HG03565 (cell line): Measurements from ENCODE around the gene AHR.
"Not testable (repeated sequence)": the region's sequence is repeated elsewhere in the genome, so short reads cannot be mapped to it uniquely, and the experiment has no call there.

ENCODE experiments used
- ATAC-seq: cut with Tn5 transposase; IDR thresholded peaks from one replicate; pipeline ENCODE4 v1.9.1; 2021; ENCODE audit warnings: mild to moderate bottlenecking, moderate library complexity; ENCODE audit not compliant: unreplicated experiment

Gene AHR

DNA sequence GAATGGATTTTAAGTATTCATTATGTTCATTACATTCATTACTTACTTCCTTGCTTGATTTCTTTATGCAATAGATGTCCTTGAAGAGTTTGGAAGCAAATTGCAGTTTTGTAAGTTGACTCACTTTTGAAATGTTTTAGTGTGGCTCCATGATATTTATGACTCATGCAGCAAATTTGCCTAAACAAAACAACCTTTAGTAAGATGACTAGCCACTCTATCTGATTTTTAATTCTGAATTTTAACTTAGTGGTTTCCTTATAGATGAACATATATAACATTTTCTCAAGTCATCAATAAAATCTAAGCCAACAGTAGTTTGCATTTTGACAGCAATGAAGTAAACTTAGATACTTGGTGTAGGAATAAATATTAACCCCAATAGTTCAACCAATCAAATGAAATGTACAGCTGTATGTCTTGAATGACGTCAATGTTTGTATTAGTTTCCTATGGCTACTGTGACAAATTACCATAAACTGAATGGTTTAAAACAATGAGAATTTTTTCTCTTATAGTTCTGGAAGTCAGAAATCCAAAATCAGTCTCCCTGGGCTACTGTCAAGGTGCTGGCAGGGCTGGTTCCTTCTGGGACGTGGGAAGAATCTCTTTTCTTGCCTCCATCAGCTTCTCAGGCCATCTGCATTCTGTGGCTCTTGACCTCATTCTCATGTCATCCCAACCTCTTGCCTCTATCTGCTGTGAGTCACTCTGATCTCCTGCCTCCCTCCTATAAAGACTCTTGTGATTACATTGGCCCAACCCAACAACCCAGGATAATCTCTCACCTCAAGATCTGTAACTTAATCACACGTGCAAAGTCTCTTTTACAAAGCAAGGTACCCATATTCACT lies 73.4 kb downstream of the AHR start:
- ATAC-seq: no peak

GRCh38 chr7:17374157-17374556 lies 75.7 kb downstream of the AHR start:
- ATAC-seq: no peak

DNA sequence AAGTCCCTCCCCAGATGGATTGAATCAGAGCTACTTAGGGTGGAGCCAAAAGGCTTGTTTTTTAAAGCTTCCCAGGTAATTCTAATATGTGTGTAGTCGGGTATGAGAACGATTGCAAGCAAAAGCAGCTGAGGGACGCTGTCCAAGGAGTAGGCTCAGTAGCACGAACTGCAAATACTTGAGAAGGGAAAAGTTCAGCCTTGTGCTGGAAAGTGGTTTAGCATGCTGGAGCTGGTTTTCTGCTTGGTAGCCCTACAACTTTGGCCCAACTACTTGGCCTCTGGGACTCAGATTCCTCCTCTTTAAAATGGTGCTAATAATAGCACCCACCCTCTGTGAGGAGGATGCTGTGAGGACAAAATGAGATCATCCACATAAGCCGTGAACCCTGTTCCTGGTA lies 76.2 kb downstream of the AHR start:
- no peak for ATAC-seq

DNA sequence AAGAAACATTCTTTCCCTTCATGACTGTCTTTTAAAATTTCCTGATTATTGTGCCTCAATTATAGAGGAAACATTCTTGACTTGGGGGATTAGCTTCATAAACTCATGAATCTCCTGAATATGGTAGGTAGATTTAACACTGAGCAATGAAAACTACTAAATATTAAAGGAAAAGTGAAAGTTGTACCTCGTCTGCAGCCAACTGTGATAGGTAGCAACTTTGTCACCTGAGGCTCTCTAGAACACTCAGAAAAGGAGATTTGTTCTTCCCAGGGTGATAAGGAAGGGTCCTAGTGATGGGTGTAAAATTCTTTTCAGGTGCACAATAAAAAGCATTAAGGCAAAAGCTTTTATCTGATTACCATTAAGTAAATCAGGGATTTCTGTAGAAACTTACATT lies 78.1 kb downstream of the AHR start:
- ATAC-seq: no peak

DNA sequence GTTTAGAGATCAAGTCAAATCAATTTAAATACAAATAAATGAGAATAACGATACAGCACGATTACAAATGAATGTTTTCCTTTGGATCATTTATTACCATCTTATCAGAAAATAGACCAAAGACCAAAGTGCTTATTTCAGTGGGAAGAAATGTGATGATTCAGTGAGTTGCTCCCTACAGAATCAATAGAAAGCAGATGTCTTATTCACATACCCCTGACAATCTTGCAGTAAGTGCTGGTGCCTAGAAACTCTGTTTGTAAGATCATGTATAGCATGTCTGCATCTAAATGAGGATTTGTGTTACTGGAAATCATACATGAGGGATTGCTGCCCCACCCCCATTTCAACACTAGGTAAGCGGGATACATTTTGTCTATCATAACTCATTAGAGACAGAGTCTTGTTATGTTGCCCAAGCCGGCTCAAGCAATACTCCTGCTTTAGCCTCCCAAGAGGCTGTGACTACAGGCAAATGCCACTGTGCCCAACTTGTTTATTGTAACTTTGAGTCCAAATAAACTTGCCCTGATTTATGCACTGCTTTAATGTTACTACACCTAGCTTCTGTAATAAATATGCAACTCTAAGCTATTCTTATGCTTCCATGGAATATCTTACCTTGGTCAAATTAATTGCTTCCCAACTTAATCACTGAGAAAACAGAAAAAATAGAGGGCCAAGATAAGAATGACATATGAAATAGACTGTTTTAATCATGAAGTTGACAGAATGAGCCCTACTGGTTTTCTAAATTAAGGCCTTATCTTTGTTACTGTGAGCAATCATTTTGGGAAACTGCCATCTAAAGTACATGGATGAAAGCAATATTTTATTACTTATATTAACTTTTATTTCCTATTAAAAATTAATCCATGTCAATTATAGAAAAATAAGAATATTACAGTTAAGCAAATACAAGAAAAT lies 82.5 kb downstream of the AHR start:
- ATAC-seq: no peak

DNA sequence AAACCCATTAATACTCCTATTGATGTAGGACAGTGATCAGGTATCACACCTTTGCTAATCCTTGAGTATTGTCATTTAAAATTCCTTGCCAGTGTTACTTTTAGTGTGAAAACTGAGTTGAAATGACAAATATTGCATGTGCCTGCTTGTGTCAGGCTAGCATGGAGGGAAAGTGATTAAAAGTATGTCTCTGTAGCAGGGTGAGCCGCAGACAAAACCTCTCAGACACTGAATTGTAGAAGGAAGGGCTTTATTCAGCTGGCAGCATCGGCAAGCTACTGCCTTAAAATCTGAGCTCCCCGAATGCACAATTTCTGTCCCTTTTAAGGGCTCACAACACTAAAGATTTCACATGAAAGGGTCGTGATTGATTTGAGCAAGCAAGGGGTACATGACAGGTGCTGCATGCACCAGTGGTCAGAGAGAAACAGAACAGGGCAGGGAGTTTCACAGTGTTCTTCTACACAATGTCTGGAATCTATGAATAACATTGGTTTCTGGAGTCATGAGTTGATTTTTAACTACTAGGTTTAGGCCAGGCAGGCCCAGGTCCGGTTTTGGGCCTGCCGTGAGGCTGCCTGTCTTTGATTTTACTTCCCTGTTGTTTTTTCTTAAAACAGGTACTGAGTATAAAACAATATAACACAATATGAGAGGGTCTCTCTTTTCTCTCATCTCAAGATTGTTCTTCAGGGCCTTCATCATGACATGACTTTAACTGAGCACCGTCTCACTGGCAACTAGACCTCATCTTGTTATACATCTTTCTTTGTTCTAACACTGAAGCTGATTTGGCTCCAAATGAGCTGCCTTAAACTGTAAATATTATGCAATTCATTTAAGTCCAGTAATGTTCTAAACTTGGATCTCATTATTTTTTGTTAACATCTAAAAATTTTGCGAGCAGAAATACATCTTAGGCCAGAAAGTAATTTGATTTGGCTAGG lies 84.2 kb downstream of the AHR start:
- ATAC-seq: not testable (repeated sequence)

DNA sequence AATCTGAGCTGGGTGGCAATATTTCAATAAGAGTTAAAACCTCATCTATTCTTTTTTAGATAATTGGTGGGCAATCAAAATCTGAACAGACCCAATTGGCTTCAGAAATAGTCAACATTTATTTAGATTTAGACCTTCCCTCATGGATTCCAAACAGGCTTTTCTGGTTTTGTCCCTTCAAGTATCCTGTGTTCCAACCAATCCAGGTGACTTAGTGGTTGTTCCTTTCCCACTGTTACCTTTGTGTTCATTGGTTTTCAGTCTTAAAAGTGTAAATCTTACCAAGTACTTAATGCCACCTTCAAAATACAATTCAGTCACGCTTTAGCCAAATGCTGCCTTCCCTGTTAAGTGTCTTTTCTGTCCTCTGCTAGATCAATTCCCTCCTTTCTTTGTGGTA lies 85.9 kb downstream of the AHR start:
- ATAC-seq: no peak

DNA sequence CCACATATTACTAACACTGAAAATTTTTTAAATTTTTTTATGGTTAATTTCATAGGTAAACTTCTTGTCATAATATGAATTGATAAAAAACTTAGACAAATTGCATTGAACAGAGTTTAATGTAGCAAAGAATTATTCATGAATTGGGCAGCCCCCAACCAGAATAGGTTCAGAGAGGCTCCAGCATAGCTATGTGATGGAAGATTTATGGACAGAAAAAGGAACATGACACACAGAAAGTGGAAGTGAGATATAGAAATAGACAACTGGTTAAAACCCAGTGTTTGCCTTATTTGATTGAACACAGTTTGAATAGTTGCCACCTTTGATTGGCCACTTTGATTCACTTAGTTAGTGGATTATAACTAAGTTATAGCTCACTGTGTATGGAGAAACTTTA lies 87.2 kb downstream of the AHR start:
- no peak for ATAC-seq

- no peak for ATAC-seq
Observed at GRCh38 chr7:17390392-17390791, 91.9 kb downstream of the AHR start.

DNA sequence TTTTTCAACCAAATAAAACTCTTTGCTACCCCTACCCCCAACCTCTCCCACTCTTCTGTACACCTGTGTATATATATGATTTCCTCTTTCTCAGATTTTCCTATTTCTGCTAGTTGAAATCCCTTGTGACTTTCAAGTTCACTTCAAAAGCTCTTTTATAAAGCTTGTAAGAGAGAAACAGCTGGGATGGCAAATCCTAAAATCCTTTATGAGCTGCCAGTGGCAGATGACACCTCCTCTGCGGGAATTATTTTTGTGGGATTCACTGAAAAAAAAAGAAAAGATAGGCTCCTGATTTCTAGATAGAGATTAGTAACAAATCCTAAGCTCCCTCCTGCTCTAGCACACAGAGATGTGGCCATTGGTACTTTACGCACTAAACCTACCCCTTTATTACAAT lies 92.9 kb downstream of the AHR start:
- ATAC-seq: no peak

DNA sequence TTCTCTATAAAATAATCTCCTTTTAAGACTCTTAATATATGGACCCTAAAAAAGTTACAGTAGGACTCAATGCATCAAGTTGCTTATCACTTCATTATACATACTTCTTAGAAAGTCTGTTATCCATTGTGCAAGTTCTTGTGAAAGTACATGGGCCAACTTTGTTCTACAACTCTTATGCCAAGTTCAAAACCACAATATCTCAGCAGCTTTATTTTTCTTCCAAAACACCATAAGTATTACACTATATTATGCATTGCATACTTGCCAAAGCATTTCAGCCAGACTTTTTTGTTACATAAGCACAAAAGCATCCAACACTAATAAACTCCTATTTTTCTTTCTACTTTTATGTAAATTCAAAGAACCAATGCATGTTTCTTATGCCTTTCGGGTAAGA lies 94.4 kb downstream of the AHR start:
- no peak for ATAC-seq

DNA sequence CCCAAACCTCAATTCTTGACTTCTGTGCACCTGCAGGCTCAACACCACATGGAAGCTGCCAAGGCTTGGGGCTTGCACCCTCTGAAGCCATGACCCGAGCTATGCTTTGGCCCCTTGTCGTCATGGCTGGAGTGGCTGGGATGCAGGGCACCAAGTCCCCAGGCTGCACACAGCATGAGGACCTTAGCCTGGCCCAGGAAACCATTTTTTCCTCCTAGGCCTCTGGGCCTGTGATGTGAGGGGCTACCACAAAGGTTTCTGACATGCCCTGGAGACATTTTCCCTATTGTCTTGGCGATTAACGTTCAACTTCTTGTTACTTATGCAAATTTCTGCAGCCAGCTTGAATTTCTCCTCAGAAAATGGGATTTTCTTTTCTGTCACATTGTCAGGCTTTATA lies 96.1 kb downstream of the AHR start:
- not testable (repeated sequence) for ATAC-seq
